Suprapubic skin (tissue), 3 donors: ENCODE data around the gene NALF2.

ENCODE experiments used
- CTCF ChIP-seq, 2 donors: fragments of 200-600 bp in 1 of 2; fragments of 450-650 bp in 1 of 2; sonication (generic) in 1 of 2; IDR thresholded peaks; one replicate each; pipeline ENCODE4 v1.5.1; 2016 to 2019; ENCODE audit warnings: antibody characterized with exemption in 2 of 2, mild to moderate bottlenecking in 1 of 2, moderate library complexity in 1 of 2
- POLR2A ChIP-seq, 2 donors: fragments of 450-650 bp; IDR thresholded peaks; one replicate each; pipeline ENCODE4 v1.6.1; 2017; ENCODE audit warnings: antibody characterized with exemption in 2 of 2, mild to moderate bottlenecking in 2 of 2, moderate library complexity in 2 of 2

GRCh38 chrX:69531031-69531755 is 27.1 kb downstream of the NALF2 start:
- TF ChIP-seq POLR2A (IDR thresholded peaks at IDR 0.05): no peak
- TF ChIP-seq CTCF (IDR thresholded peaks at IDR 0.05): no peak
